DMS53 (cell line): ENCODE measurements around the gene MASP2.
A peak's percentile ranks its signal among the peaks of the same experiment; 100 is the strongest.

Experiments used
- DNase-seq: peaks from one replicate; lab custom pipeline; 2025; lab: John Stamatoyannopoulos, UW

MASP2 gene

DNA sequence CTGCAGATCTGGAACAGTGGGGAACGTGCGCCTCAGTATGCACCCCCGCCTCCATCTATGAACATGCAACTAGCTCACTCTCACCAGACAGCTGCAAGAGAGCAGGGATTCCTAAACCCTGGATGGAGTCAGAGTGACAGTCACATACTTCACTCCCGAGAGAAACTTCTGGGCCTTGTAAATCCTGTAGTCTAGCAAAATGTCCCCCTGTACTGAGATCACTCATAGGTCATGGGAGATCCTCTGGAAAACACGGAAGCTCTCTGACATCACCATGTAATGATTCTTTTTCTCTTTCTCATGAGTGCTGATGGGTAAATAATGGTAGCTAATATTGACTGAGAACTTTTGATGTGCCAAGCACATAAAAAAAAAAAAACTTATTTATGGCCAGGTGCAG lies 57.9 kb downstream of the MASP2 start:
- DNase-seq, result peak; percentile 77

DNA sequence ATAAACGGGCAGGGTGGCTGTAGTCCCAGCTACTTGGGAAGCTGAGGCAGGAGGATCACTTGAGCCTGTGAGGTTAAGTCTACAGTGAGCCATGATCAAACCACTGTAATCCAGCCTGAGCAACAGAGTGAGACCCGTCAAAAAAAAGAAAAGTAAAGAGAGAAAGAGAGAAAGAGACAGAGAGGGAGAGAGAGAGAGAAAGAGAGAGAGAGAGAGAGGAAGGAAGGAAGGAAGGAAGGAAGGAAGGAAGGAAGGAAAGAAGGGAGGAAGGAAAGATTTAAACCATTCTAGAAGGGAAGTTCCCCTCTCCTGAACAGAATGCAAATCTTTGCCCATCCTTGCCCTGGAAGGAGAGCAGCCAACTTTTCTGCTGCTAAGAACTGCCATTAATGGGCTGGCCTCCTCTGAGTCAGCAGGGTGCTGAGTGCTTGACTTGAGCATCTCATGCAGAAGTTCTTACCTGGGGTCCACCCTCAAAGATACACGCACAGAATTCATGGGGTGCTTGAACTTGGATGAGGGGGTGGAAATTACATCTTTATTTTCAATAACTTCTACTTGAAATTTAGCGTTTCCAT lies 59.1 kb downstream of the MASP2 start:
- no peak for DNase-seq

DNA sequence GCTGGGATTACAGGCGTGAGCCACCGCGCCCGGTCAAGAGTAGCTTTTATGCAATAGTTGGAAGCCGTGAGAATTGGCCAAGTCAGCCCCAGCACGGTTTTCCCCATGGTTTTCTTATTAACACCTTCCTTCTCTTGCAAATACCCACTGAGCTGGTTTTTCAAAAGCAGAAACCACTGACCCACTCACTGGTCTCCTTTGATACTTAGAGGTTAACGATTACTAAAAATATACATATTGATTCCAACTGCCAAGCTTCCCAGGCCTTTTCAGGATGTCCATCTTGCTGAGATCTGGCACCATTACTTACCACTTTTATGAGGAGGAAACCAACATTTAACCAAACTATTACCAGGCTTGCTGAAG lies 60.5 kb downstream of the MASP2 start:
- DNase-seq, result no peak

DNA sequence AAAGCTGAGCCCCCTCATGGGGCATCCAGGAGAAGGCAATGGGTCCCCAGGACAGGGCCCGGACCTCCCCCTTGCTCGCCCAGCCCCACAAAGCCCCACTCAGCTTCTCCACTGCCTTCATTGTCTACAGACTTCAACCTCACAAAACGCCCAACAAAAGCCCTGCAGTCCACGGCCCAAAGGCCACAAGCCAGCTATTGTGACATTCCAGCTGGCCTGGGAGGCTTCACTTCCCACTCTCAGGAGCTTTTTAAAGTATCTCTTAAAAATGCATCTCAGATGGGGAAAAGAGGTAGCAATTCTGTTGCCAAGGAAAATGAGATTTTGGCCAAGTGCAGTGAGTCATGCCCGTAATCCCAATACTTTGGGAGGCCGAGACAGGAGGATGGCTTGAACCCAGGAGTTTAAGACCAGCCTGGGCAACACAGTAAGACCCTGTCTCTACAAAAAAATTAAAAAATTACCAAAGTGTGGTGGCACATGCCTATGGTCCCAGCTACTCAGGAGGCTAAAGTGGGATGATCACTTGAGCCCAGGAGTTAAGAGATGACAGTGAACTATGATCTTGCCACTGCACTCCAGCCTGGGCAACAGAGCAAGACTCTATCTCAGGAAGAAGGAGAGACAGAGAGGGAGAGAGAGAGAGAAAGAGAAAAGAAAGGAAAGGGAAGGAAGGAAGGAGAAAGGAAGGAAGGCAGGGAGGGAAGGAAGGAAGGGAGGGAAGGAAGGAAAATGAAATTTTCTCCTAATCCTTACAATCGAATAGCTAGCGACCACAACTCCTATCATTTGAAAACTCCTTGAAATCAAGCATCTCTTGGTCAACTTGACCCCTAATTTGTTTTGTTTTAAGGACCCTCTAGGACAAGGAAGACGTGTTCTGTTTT lies 66.0 kb downstream of the MASP2 start:
- DNase-seq, result no peak

DNA sequence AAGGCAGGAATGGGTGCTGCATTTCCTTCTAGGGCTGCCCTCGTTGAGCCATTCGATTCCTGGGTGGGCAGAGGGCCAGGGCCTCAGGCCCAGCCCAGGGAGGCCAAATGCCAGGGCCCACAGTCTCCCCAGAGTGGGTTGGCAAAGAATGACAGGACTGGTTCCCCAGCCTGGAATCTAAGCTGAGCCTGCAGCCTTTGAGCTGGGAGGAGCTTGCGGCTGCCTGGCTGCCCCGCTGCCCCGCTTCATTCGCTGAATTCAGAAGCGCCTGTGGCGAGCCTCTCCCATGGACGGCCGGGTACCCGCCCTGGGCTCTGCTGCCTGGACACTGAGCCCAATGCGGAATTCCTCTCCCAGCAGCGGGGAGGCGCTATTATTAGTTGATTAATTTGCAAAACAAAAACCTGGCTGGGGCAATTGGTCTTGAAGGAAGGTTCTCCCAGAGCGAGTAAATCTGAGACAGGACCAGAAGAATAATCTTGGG lies 66.9 kb downstream of the MASP2 start:
- peak; percentile 73 for DNase-seq

DNA sequence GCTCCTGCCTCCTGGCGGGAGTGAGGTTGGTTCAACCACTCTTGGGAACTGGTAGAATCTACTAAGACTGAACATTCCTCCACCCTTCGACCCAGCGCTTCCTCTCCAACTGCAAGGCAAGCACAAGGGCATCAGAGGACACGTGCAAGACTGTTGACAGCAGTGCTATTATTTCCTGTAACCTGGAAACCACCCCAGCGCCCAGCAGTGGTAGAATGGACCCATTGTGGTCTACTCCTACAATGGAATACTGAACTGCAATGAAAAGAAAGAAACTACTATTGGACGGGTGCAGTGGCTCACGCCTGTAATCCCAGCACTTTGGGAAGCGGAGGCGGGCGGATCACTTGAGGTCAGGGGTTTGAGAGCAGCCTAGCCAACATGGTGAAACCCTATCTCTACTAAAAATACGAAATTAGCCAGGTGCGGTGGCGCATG lies 67.5 kb downstream of the MASP2 start:
- no peak for DNase-seq

DNA sequence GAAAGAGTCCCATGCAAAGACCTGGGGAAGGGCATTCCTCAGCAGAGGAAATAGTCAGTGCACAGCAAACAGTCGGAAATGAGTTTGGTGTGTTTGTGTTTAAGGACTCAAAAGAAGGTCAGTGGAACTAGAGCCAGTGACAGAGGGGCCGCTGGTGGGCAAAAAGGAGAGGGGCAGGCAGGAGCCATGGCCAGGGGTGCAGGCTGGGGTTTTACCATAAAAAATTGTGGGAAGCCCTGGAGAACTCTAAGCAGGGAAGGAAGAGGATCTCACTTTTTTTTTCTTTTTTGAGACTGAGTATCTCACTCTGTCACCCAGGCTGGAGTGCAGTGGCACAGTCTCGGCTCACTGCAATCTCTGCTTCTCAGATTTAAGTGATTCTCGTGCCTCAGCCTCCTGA lies 68.3 kb downstream of the MASP2 start:
- no peak for DNase-seq
